Type B pancreatic cell (in vitro differentiated cells): ENCODE measurements around the gene B3GNT5. TPM values are rescaled to one million over a fixed set of nuclear protein-coding genes. Genes with fewer than 3 reads are reported as not detected.

Source experiments
- DNase-seq: peaks from one replicate; pipeline ENCODE4 v3.0.0; 2021; ENCODE audit warnings: mixed read lengths; ENCODE audit not compliant: unreplicated experiment; ENCODE audit errors: extremely low spot score
- H3K27ac Mint-ChIP-seq: 2 replicates; pipeline ENCODE4 v1.8.0; 2021; ENCODE audit warnings: mild to moderate bottlenecking, mixed read lengths
- H3K27me3 Mint-ChIP-seq: 2 replicates; pipeline ENCODE4 v1.8.0; 2021; ENCODE audit warnings: mixed read lengths
- H3K36me3 Mint-ChIP-seq: 2 replicates; pipeline ENCODE4 v1.8.0; 2021; ENCODE audit warnings: mixed read lengths
- H3K4me1 Mint-ChIP-seq: one replicate; pipeline ENCODE4 v1.8.0; 2021; ENCODE audit warnings: mixed read lengths; ENCODE audit not compliant: unreplicated experiment
- H3K4me3 Mint-ChIP-seq: 2 replicates; pipeline ENCODE4 v1.8.0; 2021; ENCODE audit warnings: mild to moderate bottlenecking, mixed read lengths
- H3K9me3 Mint-ChIP-seq: 2 replicates; pipeline ENCODE4 v1.8.0; 2021; ENCODE audit warnings: mixed read lengths
- CTCF ChIP-seq: fragments of 200-600 bp; sonication (generic); conservative IDR thresholded peaks from 2 replicates; pipeline ENCODE4 v1.5.0; 2021; ENCODE audit warnings: antibody characterized with exemption, mild to moderate bottlenecking
- total RNA-seq: library from RNA; stranded (reverse); gene quantifications from 2 replicates; pipeline ENCODE4 v1.2.1, GENCODE V29; 2021; ENCODE audit warnings: low replicate concordance

B3GNT5 gene
- total RNA-seq, 1 donor from 2014 or later = 28.7 TPM

- TF ChIP-seq CTCF = no peak
- no peaks in the 10 kb centered on the region for H3K36me3 Mint-ChIP-seq
- no peak overlapping the region for H3K27ac Mint-ChIP-seq
- no peak overlapping the region for H3K4me3 Mint-ChIP-seq
- no peak for DNase-seq
- peaks cover 22% of the 10 kb centered on the region for H3K4me1 Mint-ChIP-seq
- no peaks in the 10 kb centered on the region for H3K27me3 Mint-ChIP-seq
- H3K9me3 Mint-ChIP-seq = no peaks in the 10 kb centered on the region
Measured at GRCh38 chr3:183308751-183309150, 55.7 kb downstream of the B3GNT5 start.

- no peak overlapping the region for H3K4me3 Mint-ChIP-seq
- no peaks in the 10 kb centered on the region for H3K27me3 Mint-ChIP-seq
- H3K27ac Mint-ChIP-seq = peak overlapping the region; percentile 57
- no peaks in the 10 kb centered on the region for H3K36me3 Mint-ChIP-seq
- TF ChIP-seq CTCF = no peak
- peaks cover 21% of the 10 kb centered on the region for H3K4me1 Mint-ChIP-seq
- no peaks in the 10 kb centered on the region for H3K9me3 Mint-ChIP-seq
- DNase-seq = no peak
Measured at GRCh38 chr3:183309276-183309675, 56.2 kb downstream of the B3GNT5 start.

GRCh38 chr3:183310936-183311335, 57.9 kb downstream of the B3GNT5 start:
- Mint-ChIP-seq H3K27ac (no peak overlapping the region), H3K27me3 (no peaks in the 10 kb centered on the region), H3K4me1 (peaks cover 27% of the 10 kb centered on the region), H3K4me3 (no peak overlapping the region), H3K9me3 (no peaks in the 10 kb centered on the region), H3K36me3 (no peaks in the 10 kb centered on the region)
- no peak for DNase-seq
- TF ChIP-seq CTCF = no peak

GRCh38 chr3:183312433-183312832, 59.4 kb downstream of the B3GNT5 start:
- no peaks in the 10 kb centered on the region for H3K27me3 Mint-ChIP-seq
- H3K27ac Mint-ChIP-seq = no peak overlapping the region
- no peak for TF ChIP-seq CTCF
- H3K4me3 Mint-ChIP-seq = no peak overlapping the region
- no peaks in the 10 kb centered on the region for H3K9me3 Mint-ChIP-seq
- H3K4me1 Mint-ChIP-seq = peaks cover 16% of the 10 kb centered on the region
- no peak for DNase-seq
- H3K36me3 Mint-ChIP-seq = no peaks in the 10 kb centered on the region

- no peak for DNase-seq
- Mint-ChIP-seq H3K27me3 (no peaks in the 10 kb centered on the region), H3K27ac (no peak overlapping the region), H3K4me3 (no peak overlapping the region), H3K36me3 (no peaks in the 10 kb centered on the region), H3K4me1 (peaks cover 16% of the 10 kb centered on the region), H3K9me3 (no peaks in the 10 kb centered on the region)
- no peak for TF ChIP-seq CTCF
Measured at GRCh38 chr3:183313351-183313750, 60.3 kb downstream of the B3GNT5 start.

- H3K36me3 Mint-ChIP-seq = no peaks in the 10 kb centered on the region
- no peak overlapping the region for H3K4me3 Mint-ChIP-seq
- no peak overlapping the region for H3K27ac Mint-ChIP-seq
- peaks cover 16% of the 10 kb centered on the region for H3K4me1 Mint-ChIP-seq
- no peaks in the 10 kb centered on the region for H3K27me3 Mint-ChIP-seq
- no peak for DNase-seq
- no peak for TF ChIP-seq CTCF
- no peaks in the 10 kb centered on the region for H3K9me3 Mint-ChIP-seq
Measured at GRCh38 chr3:183313764-183314163, 60.7 kb downstream of the B3GNT5 start.
